ENCODE data around the gene SGSM1. TPM values are rescaled to one million over a fixed set of nuclear protein-coding genes. Genes with fewer than 3 reads are reported as not detected.

SGSM1 gene
- total RNA-seq, 1 experiment from 2014 or later = 4.3 TPM

- no peak overlapping the region for H2BK120ac ChIP-seq (ENCODE audit: low read depth, low read length, poor library complexity, severe bottlenecking)
- no peak overlapping the region for H3K4ac ChIP-seq (ENCODE audit: low read depth, low read length)
- H2BK12ac ChIP-seq (ENCODE audit: insufficient read length, low read depth, low read length) = no peak overlapping the region
- no peak overlapping the region for H4K8ac ChIP-seq (replicated peaks; ENCODE audit: insufficient read length, low read depth, low read length)
- WGBS (ENCODE audit: extremely low coverage, insufficient read length, low lambda C conversion rate) = no CpG with 5 or more reads among the region's 1 CpG
- TF ChIP-seq CTCF (conservative IDR thresholded peaks at IDR 0.05) = no peak
- no peak overlapping the region for H2BK5ac ChIP-seq (ENCODE audit: insufficient read length, low read length)
- no peak overlapping the region for H4K91ac ChIP-seq (ENCODE audit: insufficient read length, low read depth, low read length)
- no peaks in the 10 kb centered on the region for H3K27me3 ChIP-seq (ENCODE audit: insufficient read depth, low read length)
- no peak overlapping the region for H3K23ac ChIP-seq (ENCODE audit: insufficient read length, low read depth, low read length)
- Mint-ChIP-seq H3K27ac (peak overlapping the region in 1 of 3 experiments; percentile 65; a peak in 1 of 7 replicates), H3K9me3 (peaks cover 3 to 6% of the 10 kb centered on the region in 2 experiments; a peak in 3 of 5 replicates), H3K4me3 (no peak overlapping the region), H3K4me1 (peaks cover 16 to 28% of the 10 kb centered on the region in 2 experiments), H3K36me3 (ENCODE audit: insufficient read depth in 1 of 3, low read depth in 3 of 3) (peaks cover 0 to 17% (median 14%) of the 10 kb centered on the region in 3 experiments; a peak in 3 of 7 replicates), H3K27me3 (ENCODE audit: low read depth) (no peaks in the 10 kb centered on the region; the same call in 1 of the 2 replicates)
- H2BK20ac ChIP-seq (ENCODE audit: low read depth, low read length, poor library complexity, severe bottlenecking) = no peak overlapping the region
- H3K4me1 ChIP-seq (ENCODE audit: insufficient read depth, low read length) = no peaks in the 10 kb centered on the region
- H3K14ac ChIP-seq (ENCODE audit: insufficient read depth, low read length) = no peak overlapping the region
- no peak overlapping the region for H3K4me2 ChIP-seq (ENCODE audit: insufficient read depth, insufficient read length, low read length)
- no peaks in the 10 kb centered on the region for H3K79me2 ChIP-seq (ENCODE audit: insufficient read depth, low read length)
- no peaks in the 10 kb centered on the region for H3K79me1 ChIP-seq (ENCODE audit: insufficient read depth, low read depth, low read length, poor library complexity, severe bottlenecking)
- no peak for DNase-seq
- no peak overlapping the region for H3T11ph ChIP-seq (ENCODE audit: low read length)
- H3K18ac ChIP-seq (ENCODE audit: insufficient read length, low read depth, low read length) = no peak overlapping the region
- no peak overlapping the region for H2BK15ac ChIP-seq (ENCODE audit: low read depth, low read length)
- H2AK5ac ChIP-seq (ENCODE audit: insufficient read length, low read length) = no peak overlapping the region
- no peak overlapping the region for H3K56ac ChIP-seq (ENCODE audit: insufficient read length, low read depth, low read length)
- H3K9ac ChIP-seq (ENCODE audit: extremely low read depth, insufficient read length, low read length) = no peak overlapping the region
- no peak overlapping the region for H4K5ac ChIP-seq (ENCODE audit: insufficient read length, low read depth, low read length)
- no peaks in the 10 kb centered on the region for H3K23me2 ChIP-seq (ENCODE audit: insufficient read length, low read depth, low read length, poor library complexity, severe bottlenecking)
- H4K20me1 ChIP-seq (ENCODE audit: control insufficient read depth, insufficient read depth, insufficient read length) = no peaks in the 10 kb centered on the region
- no peak overlapping the region for H2AFZ ChIP-seq (ENCODE audit: low read length)
- H3K9me3 ChIP-seq (ENCODE audit: control insufficient read depth, low read depth, low read length) = no peaks in the 10 kb centered on the region
- H3K27ac ChIP-seq (ENCODE audit: insufficient read length, low read depth, low read length) = no peak overlapping the region
These were observed 121.0 kb downstream of the SGSM1 start for GRCh38 chr22:24926849-24927579.
